ENCODE data around the gene PHF24.

- no peak for TF ChIP-seq POLR2A (IDR thresholded peaks at IDR 0.05)
- TF ChIP-seq CTCF (IDR thresholded peaks at IDR 0.05): no peak
Measured at GRCh38 chr9:34996181-34996904, 38.3 kb downstream of the PHF24 start.

All from lower leg skin (tissue), 3 donors.